ENCODE measurements around the gene ANKS6. TPM values are rescaled to one million over a fixed set of nuclear protein-coding genes. Genes with fewer than 3 reads are reported as not detected.

The ANKS6 gene
- total RNA-seq, 2 donors from 2014 or later = 13.2 to 32.0 TPM

DNA sequence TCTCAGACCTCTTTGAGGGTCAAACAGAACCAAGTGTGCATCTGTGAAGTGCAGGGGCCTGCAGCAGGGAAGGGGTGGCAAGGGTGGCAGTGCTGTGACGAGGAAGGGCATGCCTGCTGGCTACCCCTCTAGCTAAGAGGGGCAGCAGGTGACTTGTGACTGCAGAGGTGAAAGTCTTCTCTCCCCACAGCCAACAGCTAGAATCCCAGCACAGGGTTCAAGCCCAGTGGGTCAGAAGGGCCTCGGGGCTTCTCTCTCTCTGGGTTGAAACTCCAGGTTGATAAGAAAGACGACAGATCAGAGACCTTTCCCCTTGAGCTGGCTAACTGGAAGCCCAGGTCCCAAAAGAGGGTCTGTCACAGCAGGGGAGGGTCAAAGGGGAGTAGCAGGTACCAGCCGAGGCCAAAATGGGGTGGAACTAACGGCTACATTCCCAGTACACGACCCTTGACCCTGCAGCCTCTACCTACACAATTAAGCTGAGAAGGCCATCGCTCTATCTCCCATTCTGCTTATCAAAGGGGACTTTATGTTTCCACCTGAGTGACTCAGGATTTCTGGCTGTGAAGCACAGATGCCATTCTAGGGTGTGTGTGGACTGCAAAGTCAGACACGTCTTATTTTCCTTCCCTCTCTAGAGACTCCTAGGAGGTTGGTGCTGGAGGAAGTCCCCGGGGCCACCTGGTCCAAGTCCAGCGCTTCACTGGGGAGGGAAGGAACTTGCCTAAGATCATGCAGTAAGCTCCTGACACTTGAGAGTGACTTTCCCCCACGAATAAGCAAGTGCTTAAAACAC lies 14.6 kb downstream of the ANKS6 start:
- H3K27ac ChIP-seq = no peak overlapping the region
- H3K27me3 ChIP-seq = no peaks in the 10 kb centered on the region
- no peaks in the 10 kb centered on the region for H3K36me3 ChIP-seq (replicated peaks in 1 of 2; ENCODE audit: insufficient read depth in 1 of 2, low read depth in 2 of 2)
- ATAC-seq (peak; percentile 30), DNase-seq (no peak)
- intact Hi-C loops (cut with DNase I) = no loop called here
- 72 to 75% methylated on average over 10 to 11 of the region's 11 CpGs for WGBS, 2 donors
- TF ChIP-seq POLR2A (IDR thresholded peaks at IDR 0.05) = no peak
- TF ChIP-seq, protein P1, sequence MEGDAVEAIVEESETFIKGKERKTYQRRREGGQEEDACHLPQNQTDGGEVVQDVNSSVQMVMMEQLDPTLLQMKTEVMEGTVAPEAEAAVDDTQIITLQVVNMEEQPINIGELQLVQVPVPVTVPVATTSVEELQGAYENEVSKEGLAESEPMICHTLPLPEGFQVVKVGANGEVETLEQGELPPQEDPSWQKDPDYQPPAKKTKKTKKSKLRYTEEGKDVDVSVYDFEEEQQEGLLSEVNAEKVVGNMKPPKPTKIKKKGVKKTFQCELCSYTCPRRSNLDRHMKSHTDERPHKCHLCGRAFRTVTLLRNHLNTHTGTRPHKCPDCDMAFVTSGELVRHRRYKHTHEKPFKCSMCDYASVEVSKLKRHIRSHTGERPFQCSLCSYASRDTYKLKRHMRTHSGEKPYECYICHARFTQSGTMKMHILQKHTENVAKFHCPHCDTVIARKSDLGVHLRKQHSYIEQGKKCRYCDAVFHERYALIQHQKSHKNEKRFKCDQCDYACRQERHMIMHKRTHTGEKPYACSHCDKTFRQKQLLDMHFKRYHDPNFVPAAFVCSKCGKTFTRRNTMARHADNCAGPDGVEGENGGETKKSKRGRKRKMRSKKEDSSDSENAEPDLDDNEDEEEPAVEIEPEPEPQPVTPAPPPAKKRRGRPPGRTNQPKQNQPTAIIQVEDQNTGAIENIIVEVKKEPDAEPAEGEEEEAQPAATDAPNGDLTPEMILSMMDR (IDR thresholded peaks at IDR 0.05) = no peak
- H3K4me3 ChIP-seq = no peak overlapping the region
- no peaks in the 10 kb centered on the region for H3K4me1 ChIP-seq
- no peaks in the 10 kb centered on the region for H3K9me3 ChIP-seq

DNA sequence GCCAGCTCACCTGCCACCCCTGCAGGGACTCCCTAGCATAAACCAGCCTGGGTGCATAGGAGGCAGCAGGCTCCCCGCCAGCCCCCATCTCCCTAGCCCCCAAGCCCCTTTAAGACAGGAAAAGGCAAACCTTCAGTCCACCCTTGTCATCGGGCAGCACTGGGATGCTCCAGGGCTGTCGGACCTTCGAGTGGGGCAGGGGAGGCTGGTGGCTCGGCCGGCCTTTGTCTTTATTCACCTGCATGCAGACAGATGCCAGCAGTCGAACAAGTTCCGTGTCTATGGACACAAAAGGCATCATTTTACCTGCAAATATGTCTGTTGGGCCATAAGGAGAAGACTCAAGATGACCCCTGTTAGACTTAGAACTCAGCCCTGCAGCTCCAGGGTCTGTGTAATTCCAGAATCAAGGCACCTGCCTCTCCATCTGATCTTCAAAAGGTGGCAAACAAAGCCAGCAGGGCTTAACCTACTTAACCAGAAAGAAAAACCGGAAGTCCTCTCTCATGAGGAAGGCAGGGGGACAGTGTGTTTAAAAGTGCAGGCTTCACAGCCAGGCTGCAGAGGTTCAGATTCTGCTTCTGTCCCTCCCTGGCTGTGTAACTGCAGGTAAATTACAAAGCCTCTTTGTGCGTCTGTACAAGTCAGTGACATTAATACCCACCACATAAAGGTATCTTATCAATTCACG lies 16.2 kb downstream of the ANKS6 start:
- no peak for TF ChIP-seq POLR2A (IDR thresholded peaks at IDR 0.05)
- TF ChIP-seq, protein P1 (IDR thresholded peaks at IDR 0.05) = no peak
- WGBS, 2 donors = 92 to 94% methylated on average over 7 to 11 of the region's 11 CpGs
- intact Hi-C loops (cut with DNase I) = no loop called here
- Histone ChIP-seq H3K4me3 (no peak overlapping the region), H3K36me3 (replicated peaks in 1 of 2; ENCODE audit: insufficient read depth in 1 of 2, low read depth in 2 of 2) (no peaks in the 10 kb centered on the region), H3K9me3 (no peaks in the 10 kb centered on the region), H3K4me1 (no peaks in the 10 kb centered on the region), H3K27me3 (no peaks in the 10 kb centered on the region), H3K27ac (no peak overlapping the region)
- DNase-seq (no peak), ATAC-seq (no peak)

DNA sequence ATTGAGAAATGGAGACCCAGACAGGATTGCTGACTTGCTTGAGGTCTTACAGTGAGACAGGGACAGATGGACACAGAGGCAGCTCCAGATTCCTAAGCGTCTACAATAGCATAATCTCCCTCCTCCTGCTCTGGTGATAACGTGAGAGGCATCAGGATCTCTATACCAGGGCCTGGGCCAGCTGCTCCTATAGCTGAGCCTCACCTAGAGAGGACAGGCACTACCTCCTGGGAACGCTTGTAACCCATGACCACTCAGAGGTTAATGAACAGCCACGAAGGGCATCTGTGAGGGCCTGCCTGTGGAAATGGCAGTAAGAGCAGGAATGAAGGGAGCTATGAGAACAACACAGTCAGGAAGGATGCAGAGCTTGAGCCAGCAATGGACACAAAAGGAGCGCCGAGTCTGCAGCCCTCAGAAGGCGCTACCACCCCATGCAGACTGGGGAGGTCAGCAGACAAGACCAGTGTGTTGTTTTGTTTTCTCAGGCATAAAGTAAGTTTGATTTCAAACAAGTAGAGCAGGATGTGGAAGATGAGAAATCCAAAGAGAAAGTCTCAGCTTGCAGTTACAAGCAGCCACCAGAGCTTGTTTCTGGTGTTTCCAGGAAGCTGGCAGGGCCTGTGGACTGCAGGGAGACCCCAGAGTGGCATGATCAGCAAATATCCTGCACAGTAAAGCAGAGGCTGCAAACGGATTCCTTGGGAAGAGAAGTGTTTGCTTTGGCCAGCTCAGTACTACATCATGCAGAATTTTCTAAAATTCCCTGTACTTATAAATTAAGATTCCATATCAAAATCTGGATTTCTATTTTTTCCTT lies 17.4 kb downstream of the ANKS6 start:
- no peaks in the 10 kb centered on the region for H3K4me1 ChIP-seq
- 71 to 78% methylated on average over 8 of the region's 8 CpGs for WGBS, 2 donors
- DNase-seq = no peak
- H3K9me3 ChIP-seq = no peaks in the 10 kb centered on the region
- TF ChIP-seq, protein P1 (IDR thresholded peaks at IDR 0.05) = no peak
- no peak for TF ChIP-seq POLR2A (IDR thresholded peaks at IDR 0.05)
- H3K4me3 ChIP-seq = no peak overlapping the region
- no peaks in the 10 kb centered on the region for H3K36me3 ChIP-seq (replicated peaks in 1 of 2; ENCODE audit: insufficient read depth in 1 of 2, low read depth in 2 of 2)
- intact Hi-C loops (cut with DNase I) = loop anchor here (5.0 kb wide), 1 partner anchor 467 kb away; no protein-coding TSS in a partner anchor
- H3K27me3 ChIP-seq = no peaks in the 10 kb centered on the region
- ATAC-seq = no peak
- H3K27ac ChIP-seq = no peak overlapping the region

DNA sequence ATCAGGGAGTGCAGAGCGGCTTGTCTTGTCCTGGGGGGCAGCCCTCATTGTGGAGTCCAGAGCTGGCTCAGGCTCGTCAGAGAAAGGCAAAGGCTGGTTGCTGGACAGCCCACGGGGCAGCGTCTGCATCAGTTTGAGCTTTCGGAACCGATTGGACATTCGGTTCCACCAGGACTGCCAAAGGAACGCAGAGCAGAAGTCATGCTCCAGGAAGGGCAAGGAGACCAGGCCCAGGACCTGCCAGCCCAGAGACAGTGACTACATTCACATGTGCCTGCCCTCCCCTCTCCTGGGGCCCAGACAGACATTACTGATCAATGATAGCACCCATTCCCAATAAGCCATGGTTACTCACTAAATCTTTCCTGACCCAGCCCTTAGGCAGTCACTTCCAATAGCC lies 18.1 kb downstream of the ANKS6 start:
- ATAC-seq (no peak), DNase-seq (no peak)
- Histone ChIP-seq H3K4me1 (no peaks in the 10 kb centered on the region), H3K9me3 (no peaks in the 10 kb centered on the region), H3K4me3 (no peak overlapping the region), H3K36me3 (replicated peaks in 1 of 2; ENCODE audit: insufficient read depth in 1 of 2, low read depth in 2 of 2) (peaks cover 0 to 3% of the 10 kb centered on the region in 2 donors), H3K27ac (no peak overlapping the region), H3K27me3 (no peaks in the 10 kb centered on the region)
- 96% methylated on average over 8 of the region's 8 CpGs for WGBS, 2 donors
- intact Hi-C loops (cut with DNase I) = loop anchor here (5.0 kb wide), 1 partner anchor 466 kb away; no protein-coding TSS in a partner anchor
- no peak for TF ChIP-seq POLR2A (IDR thresholded peaks at IDR 0.05)
- TF ChIP-seq, protein P1 (IDR thresholded peaks at IDR 0.05) = no peak
